ENCODE results near the gene TBL1X.

Gene TBL1X

DNA sequence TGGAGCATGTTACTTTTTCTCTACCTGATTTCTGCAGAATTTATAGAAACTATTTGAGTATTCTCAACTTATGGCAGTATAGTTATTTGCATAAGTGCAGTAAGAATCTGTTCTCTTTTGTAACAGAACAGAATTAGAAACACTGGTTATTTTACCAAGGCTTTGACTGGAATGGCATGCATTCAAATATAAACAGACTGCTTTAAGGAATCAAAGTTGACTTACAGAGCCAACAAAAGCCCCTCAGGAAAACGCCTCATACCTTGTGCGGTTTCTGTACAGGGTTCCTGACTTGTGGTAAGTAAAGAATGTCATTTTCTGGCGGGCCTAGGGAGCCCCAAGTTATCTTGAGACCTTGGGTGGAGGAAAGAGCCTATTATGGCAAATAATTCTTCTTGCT is 203.7 kb downstream of the TBL1X start:
- DNase-seq (ENCODE audit: low spot score), result no peak

DNA sequence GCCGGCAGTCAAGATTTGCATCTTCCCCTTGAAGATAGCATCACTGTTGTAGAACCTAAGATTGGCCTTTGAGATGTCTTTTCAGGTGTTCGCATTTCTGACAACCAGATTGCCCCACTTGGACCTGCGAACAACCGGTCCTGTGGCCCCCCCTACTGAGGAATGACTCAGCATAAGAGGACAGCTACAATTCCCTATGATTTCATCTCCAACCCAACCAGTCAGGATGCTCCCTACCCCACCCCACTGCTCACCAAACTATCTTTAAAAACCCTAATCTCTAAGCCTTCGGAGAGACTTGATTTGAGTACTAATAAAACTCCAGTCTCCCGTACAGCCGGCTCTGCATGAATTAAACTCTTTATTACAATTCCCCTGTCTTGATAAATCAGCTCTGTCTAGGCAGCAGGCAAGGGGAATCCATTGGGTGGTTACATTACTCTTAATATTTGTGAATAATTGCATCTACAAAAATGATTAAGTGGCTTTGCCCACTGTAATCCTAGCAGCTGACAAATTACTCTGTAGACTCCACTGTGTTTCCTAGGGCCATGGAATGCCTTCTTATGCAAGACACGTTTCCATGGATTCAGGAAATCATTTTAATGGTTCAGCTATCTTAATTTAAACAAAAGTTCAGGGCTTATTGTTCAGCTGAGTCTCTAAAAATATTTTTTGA is 205.4 kb downstream of the TBL1X start:
- DNase-seq (ENCODE audit: low spot score), result no peak

DNA sequence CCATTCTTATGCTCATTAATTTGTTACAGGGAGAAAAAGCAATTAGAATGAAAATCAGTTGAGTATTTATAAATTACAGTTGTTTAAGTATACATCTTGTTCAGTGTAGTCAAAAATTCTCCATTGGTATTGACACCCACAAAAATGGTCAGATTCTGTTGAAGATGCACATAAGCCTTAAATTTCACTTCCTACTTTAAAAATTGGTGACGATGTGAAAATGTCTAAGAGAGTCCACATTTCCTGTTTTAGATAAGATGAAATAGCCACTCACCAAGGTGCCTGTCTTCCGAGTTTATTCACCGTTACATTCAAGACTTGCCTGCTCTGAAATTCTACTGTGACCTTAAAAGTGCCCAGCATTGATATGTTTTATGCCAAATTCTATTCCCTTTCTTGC is 207.1 kb downstream of the TBL1X start:
- DNase-seq (ENCODE audit: low spot score), result no peak

DNA sequence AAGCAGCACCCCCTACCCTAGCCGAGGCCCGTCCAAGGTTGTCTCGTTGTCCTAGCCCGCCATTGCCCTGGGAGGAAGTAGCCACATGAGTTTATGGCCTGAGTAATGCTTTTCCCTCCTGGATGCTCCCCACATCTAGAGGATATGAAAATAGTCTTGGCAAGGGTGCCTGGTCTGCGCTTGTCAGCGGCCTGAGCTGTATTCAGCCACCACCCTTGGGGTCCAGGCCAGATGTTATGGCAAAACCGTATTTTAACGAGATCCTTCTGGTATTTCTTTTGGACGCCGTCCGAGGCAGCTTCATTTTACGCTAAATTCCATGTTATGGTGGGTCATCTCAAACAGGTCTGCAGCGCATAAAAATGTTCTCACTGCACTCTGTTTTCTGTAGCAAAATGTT is 211.4 kb downstream of the TBL1X start:
- DNase-seq (ENCODE audit: low spot score), result no peak

DNA sequence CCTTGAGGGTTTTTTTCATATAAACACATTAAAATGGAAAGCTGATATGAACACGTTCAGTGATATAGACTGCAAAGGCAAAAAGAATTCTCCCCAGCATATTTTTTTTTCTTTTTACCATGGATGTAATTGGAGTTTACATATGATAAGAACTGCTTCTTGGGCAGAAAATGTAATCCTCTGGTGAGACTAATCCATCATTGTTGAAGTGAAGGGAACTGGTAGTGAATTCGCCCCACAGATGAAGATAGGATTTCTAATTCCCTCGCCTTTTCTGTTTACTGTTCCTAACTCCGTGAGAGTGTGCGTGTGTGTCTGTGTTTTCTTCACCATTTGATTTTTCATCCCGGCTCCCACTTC is 211.9 kb downstream of the TBL1X start:
- DNase-seq (ENCODE audit: low spot score), result no peak

DNA sequence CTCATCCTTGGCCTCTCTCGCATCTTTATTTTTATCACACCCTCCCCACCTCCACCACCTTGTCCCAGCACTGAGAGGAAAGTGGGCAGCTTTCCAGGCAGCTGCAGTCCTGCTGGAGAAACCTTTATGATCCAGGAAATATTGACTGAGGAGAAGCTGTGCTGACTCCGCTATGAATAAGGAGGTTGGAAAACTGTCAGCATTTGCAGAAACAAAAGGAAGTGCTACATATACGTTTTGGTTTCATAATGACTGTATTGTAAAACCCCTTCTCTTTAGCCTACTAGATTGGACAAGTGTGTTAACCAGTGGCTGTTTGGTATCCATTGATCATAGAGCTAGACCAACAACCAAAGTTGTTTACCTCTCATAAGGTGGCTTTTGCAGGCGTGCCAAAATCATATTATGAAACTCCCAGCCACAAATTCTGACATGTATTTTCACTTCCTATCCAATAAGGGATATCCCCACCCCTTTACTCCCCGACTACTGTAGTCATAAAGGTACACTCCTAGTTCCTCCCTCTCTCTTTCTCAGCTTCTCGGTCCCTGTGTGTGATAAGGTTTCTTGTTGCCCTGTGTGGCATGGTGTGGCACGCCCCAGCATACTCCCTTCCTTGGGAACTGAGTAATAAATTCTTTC is 212.4 kb downstream of the TBL1X start:
- no peak for DNase-seq (ENCODE audit: low spot score)

DNA sequence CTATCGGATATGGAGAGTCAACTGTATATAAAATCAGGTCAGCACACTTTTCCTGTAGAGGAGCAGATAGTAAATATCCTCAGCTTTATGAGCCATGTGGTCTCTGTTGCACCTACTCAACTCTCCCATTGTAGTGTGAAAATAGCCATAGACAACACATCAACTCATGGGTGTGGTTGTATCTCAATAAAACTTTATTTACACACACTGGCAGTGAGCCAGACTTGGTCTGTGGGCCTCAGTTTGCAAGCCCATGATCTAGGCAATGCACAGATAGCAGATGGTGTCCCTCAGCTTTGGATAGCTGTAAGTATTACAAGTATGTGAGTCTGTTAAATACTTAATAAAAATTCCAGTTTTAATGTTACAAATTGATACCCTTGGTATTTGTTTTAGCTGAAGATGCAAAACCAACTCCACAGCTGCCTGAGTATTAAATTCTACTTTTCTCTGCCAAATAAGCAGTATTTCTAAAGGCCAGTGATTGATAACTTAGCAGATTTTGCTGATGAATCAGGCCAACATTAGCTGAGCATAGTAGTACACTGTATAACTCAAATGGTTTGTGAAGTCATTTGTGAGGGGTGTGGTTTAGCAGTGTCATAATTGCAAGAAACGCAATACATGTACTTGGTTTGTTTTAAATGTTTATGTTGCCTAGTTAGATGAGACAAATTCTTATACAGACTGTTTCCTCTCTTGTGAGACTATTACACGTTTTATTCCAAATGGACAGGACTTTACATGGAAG is 213.5 kb downstream of the TBL1X start:
- DNase-seq (ENCODE audit: low spot score), result no peak

DNA sequence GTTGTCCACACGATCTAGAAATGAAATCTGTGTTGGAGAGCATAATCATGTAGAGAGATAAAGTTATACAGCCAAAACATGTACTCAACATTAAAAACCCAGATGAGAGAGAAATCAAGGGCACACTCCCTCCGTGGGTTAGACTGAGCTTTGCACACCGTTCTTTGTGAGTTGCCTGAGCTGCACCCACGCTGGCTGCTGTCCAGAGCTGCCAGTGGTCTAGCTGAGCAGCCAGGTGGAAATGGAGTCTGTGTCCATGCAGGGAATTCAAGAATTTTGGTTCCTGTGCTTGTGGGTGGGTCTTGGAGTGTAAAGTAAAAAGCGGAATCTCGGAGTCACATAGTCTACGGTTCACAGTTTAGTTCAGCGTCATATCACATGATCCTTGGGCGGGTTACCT is 216.2 kb downstream of the TBL1X start:
- DNase-seq (ENCODE audit: low spot score), result no peak

DNA sequence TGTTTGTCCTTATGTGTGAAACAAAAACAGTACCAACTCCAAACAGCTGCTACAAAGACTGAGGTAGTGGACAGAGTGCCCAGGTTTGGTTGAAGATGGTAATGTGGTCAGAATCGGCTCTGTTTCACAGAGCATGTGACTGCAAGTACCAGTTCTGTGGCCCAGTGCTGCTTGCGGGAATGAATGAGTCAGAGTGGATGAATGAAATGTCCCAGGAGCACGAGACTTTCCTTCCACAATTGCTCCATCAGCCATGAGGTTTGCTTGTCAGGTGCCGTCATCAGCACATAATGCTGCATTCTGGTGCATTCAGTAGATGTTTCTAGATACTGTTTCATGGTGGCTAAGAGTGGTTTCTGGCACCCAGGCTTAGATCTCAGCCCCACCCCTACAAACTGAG is 216.6 kb downstream of the TBL1X start:
- DNase-seq (ENCODE audit: low spot score), result no peak

DNA sequence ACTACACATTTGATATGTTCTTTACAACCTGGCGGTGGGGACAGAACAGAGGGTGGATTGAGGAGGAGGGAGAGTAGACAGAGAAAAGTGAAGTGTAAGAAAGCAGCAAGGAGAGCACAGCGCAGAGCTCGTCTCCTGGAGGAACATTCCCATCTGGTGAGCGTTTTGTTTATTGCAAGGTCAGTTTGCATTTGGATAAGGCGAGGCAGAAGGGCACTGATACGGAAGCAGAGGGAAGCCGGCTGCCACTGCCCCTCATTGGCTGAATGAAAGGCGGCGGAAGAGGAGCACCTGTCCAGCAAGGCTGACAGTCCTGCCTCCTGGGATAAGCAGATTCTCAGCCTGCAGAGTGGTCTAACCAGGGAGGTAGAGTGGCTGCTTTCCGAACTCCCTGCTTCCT is 217.6 kb downstream of the TBL1X start:
- DNase-seq (ENCODE audit: low spot score), result peak; percentile 35

DNA sequence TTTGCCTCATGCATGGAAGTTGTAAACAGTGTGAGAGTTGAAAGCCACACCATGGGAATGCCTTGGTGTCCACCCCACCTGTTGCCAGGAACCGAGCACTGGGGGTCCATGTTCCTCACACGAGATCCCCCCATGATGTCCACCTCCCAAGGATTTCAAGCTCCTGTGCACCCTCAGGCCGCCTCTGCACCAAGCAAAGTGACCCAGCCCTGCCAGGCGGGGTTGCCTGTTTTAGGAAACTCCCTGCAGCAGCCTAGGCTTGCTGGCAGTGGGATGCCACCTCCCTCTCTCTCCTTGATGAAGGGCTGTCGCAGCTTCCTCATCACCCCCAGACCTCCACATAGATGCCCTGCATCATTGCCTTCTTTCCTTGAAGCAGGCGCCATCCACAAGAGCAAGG is 218.0 kb downstream of the TBL1X start:
- no peak for DNase-seq (ENCODE audit: low spot score)

DNA sequence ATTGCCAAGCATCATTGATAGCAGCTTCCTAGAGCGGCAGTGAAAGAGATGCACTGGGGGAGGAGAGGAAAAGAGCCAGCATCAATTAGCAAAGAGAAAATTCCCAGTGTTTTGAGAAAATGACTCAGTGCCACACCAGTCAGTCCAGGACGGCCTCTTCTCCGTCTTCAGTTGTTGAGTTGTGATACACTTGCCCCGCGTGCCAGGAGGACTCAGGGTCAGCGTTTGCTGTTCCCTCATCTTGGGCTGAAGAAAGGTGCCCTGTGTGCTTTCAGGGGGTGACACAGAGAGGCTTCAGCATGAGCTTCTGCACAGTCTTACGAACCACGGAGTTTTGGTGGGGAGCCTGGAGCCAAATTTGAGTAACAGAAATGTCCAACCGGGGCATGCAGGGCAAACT is 218.5 kb downstream of the TBL1X start:
- DNase-seq (ENCODE audit: low spot score), result no peak

DNA sequence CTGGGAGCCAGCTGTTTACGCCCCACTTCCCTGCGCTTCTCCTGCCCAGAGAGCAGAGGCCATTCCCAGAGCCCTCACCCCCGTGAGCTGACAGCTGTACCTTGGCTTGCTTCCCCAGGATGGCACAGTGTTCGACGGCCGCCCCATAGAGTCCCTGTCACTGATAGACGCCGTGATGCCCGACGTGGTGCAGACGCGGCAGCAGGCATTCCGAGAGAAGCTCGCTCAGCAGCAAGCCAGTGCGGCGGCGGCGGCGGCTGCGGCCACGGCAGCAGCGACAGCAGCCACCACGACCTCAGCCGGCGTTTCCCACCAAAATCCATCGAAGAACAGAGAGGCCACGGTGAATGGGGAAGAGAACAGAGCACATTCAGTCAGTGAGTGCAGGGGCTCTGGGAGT is 223.0 kb downstream of the TBL1X start:
- no peak for DNase-seq (ENCODE audit: low spot score)

DNA sequence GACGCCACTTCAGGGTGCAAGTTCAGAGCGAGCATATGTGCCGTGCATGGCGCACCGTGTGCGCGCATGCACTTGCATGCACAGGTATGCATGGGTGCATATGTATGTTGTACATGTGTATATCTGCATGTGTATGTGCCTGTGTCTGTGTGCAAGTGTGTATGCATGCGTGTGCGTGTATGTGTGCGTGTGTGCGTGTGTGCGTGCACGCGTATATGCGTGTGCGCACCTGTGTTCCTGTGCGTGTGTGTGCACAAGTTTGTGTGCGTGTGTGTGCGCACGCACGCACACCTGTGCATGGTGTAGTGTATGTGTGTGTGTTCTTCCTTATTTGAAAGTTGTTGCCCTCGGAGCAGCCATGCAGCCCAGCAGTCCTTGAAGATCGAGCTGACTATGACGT is 224.0 kb downstream of the TBL1X start:
- DNase-seq (ENCODE audit: low spot score), result no peak

DNA sequence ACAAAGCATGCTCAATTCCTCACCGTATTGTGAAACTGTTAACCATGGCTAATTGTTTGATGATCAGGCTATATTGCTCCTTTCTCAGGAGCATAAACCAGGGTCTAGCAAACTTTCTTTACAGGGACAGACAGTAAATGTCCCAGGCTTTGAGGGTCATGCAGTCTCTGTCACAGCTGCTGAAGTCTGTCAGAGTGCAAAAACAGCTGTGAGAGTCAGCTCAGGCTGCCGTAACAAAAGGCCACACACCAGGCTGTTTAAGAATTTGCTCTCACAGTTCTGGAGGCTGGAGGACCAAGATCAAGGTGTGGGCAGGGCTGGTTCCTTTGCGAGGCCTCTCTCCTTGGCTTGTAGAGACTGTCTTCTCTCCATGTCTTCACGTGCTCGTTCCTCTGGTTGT is 225.2 kb downstream of the TBL1X start:
- no peak for DNase-seq (ENCODE audit: low spot score)

DNA sequence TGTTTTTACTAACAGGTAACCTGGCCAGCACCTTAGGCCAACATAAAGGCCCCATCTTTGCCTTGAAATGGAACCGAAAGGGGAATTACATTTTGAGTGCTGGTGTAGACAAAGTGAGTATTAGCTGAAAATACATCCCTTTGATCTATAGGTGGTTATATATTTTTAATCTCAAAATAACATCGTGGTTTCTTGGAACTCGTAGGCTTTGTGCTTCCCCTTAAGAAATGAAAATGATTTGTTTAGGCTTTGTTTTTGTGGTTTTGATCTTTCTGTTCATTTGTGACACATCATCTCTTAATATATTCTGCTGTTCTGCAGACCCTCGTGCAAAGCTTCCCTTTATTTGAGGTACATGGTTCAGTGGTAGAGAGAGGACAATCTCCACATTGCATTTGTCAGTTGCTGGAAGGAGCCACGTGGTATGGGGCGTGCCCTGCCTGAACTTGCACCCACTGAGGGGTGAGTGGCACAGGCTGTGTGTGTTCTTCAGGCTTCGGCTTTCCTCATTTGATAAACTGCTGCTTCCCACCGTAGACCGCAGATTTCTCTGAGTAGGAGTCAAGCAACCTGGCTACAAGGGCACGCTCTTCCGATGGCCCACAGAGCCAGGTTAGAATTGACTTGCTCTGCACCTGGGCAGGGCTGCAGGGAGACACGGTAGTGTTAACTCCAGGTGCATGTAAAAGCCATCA is 228.6 kb downstream of the TBL1X start:
- DNase-seq (ENCODE audit: low spot score), result no peak

DNA sequence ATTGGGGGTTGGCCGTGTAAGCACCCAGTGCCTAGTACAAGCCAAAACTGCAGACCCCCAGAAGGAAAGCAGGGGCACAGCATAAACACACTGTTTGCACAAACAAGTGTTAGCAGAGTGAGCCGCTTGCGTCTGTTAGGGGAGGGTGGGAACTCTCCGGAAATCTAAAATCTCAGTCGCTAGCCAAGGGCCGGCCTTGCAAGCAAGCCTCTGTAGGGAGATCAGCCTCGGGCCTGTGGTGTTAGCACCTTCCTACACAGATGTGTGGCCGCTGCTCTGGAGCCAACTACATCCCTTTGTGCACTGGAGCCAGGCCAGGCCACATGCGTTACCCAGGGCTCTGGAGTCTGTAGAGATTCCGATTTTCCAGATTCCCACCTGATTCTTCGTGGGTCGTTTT is 233.7 kb downstream of the TBL1X start:
- no peak for DNase-seq (ENCODE audit: low spot score)

DNA sequence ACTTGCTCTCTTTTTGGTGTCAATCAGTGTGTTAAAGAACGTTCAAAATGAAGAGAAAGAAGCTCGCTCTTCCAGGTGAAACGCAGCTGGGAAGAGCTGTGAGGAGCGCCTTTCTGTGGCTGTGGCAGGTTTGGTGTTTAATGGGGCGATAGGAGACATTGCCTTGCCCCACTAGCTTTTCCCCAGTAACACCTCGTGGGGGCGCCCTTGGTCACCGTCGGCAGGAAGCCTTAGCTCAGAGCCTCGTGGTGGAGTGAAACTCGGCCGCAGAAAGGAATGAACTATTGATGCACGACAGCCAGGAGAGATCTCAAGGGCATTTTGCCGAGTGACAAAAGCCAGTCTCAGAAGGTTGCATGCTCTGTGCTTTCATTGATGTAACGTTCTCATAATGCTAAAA is 235.7 kb downstream of the TBL1X start:
- DNase-seq (ENCODE audit: low spot score), result no peak

DNA sequence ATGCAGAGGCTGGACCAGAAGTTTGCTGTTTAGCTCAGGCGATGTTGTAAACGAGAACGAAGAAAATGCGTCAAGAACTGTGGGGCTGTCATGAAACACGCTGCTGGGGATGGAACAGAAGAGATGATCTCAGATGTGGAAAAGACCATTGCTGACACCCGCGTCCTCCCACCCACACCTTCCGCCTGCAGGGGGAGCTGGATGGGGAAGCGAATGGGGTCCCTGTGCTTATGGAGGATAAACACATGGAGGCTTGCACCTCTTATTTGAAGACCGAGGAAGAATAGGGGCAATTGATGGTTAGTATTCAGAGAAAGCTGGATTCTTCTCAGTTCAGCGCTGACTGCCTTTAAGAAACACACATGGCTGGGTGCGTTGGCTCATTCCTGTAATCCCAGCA is 236.9 kb downstream of the TBL1X start:
- DNase-seq (ENCODE audit: low spot score), result no peak

DNA sequence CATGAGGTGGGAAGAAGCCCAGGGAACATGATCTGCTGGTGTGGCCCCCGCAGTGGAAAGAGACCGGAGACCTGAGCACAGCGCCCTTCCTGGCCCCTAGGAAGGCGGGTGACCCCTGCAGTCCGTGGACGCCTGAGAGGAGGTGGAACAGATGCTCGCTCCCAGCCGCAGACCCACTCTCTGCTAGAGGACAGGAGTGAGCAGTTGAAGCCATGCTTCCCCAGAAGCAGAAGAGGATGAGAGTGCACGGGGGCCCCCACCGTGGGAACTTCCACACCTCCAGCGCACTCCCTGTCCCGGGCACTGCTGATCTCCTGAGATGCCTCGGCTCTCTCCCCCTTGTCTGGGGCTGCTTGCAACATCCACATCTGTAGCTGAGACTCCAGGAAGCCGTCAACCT is 238.5 kb downstream of the TBL1X start:
- DNase-seq (ENCODE audit: low spot score), result no peak

DNA sequence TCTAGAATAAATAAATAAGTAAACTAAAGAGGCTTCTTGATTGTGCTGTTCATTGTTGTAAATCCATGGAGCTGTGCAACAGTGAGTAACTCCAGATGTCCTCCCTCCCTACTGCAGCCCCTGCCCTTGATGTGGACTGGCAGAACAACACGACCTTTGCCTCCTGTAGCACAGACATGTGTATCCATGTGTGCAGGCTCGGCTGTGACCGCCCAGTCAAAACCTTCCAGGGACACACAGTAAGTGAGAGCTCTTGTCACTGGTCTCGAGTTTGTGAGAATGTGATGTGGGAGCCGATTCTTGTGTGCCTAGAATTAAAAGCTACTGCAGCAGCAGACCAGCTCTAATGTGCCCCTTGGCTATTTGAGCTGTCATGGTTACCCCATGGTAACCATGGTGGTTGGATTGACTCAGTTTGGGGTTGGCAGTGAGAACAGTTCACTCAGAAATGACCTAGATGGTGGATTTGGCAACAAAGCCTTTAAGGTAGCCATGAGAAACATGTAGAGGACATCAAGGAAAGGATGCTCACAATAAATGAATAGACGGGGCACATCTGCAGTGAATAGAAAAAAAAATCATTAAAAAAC is 240.1 kb downstream of the TBL1X start:
- DNase-seq (ENCODE audit: low spot score), result no peak

DNA sequence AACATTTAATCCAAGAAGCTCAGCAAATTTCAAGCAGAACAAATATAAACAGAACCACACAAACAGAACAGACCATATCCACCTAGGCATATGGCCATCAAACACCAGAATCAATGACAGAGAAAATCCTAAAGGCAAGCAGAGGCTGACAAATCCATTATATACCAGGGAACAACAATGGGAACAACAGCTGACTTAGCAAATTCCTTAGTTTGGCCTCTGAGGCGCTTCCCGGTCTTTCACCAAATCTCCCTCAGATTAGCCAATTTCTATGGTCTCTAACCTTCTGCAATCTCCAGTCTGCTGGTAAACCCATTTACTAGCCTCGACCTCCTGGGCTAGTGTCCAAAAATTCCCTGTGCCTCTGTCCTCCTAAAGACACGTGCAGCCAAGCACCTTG is 241.6 kb downstream of the TBL1X start:
- no peak for DNase-seq (ENCODE audit: low spot score)

Data from GM03348 (cell line).